HG03520 (cell line): ENCODE data around the gene AP3D1.
"Not testable (repeated sequence)": the region's sequence is repeated elsewhere in the genome, so short reads cannot be mapped to it uniquely, and the experiment has no call there.

Experiments
- ATAC-seq: cut with Tn5 transposase; IDR thresholded peaks from one replicate; pipeline ENCODE4 v1.9.1; 2021; ENCODE audit warnings: mild to moderate bottlenecking, moderate library complexity; ENCODE audit not compliant: unreplicated experiment

AP3D1 gene

GRCh38 chr19:2091926-2092525 is 59.3 kb downstream of the AP3D1 start:
- not testable (repeated sequence) for ATAC-seq

- no peak for ATAC-seq
Observed at GRCh38 chr19:2089727-2090053, 61.7 kb downstream of the AP3D1 start.

GRCh38 chr19:2089001-2089711 is 62.2 kb downstream of the AP3D1 start:
- ATAC-seq: no peak

GRCh38 chr19:2087621-2088100 is 63.7 kb downstream of the AP3D1 start:
- no peak for ATAC-seq

- ATAC-seq: not testable (repeated sequence)
Observed at GRCh38 chr19:2086695-2087620, 64.4 kb downstream of the AP3D1 start.

- ATAC-seq: no peak
Observed at GRCh38 chr19:2084993-2085720, 66.2 kb downstream of the AP3D1 start.

GRCh38 chr19:2083174-2083854 is 68.1 kb downstream of the AP3D1 start:
- ATAC-seq: no peak

- ATAC-seq: no peak
Observed at GRCh38 chr19:2081873-2082810, 69.2 kb downstream of the AP3D1 start.

- no peak for ATAC-seq
Observed at GRCh38 chr19:2080336-2080988, 70.9 kb downstream of the AP3D1 start.

GRCh38 chr19:2079865-2080301 is 71.5 kb downstream of the AP3D1 start:
- no peak for ATAC-seq

- no peak for ATAC-seq
Observed at GRCh38 chr19:2079076-2079864, 72.1 kb downstream of the AP3D1 start.

- no peak for ATAC-seq
Observed at GRCh38 chr19:2077833-2078619, 73.3 kb downstream of the AP3D1 start.

GRCh38 chr19:2077398-2077797 is 74.0 kb downstream of the AP3D1 start:
- ATAC-seq: no peak

- no peak for ATAC-seq
Observed at GRCh38 chr19:2076526-2076944, 74.8 kb downstream of the AP3D1 start.

- ATAC-seq: no peak
Observed at GRCh38 chr19:2072757-2073551, 78.4 kb downstream of the AP3D1 start.

- ATAC-seq: no peak
Observed at GRCh38 chr19:2070986-2071673, 80.2 kb downstream of the AP3D1 start.
